ENCODE measurements around the gene KCNQ5. TPM values are rescaled to one million over a fixed set of nuclear protein-coding genes. Genes with fewer than 3 reads are reported as not detected.

Gene KCNQ5
- polyA plus RNA-seq, 5 donors, result 1.9 to 3.4 (median 2.8) TPM

DNA sequence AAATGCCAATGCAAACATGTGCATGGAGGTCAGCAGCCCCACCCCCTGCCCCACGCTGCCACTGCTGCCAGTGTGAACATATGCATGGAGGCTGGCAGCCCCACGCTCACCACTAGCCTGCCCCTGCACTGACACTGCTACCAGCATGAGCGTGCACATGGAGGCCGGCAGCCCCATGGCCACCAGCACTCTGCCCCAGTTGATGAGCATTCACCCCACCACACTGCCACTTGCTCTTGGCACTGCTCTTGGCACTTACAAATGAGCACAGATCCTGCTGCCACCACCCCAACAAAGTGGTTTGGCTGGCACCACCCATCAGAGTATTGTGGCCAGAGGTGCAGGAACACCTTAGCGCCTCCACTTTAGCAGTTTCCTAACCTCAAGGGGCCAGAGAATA, 429.3 kb downstream of the KCNQ5 start:
- DNase-seq, result no peak

DNA sequence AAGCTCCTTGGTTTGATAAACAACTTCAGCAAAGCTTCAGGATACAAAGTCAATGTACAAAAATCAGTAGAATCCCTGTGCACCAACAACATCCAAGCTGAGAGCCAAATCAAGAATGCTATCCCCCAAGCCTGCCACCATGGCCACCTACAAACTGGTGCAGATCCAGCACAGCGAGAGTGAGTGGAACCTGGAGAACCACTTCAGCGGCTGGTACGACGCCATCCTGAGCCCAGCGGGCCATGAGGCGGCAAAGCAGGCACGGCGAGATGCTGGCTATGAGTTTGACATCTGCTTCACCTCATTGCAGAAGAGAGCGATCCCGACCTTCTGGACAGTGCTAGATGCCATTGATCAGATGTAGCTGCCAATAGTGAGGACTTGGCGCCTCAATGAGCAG, 433.1 kb downstream of the KCNQ5 start:
- no peak for DNase-seq

- DNase-seq, result no peak
Measured at GRCh38 chr6:73058736-73059135, 436.9 kb downstream of the KCNQ5 start.

- no peak for DNase-seq
Measured at GRCh38 chr6:73062130-73062529, 440.3 kb downstream of the KCNQ5 start.

DNA sequence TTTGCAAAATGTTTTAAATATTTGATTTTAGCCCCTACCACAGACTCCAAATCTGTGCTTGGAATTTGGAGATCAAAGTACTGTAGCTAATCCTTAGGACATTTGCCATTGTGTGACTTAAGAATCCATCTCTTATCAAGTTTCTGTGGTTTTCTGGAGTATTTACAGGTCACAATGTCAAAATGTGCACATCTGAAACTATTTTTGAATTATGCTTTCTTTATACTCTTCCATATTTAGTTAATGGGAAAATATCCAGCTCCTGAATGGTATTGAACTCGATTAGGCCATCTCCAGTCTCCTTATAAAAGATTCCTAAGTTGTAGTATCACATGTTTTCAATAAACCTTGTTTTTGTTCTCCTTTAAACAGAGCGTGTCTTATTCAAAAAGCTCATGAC, 441.0 kb downstream of the KCNQ5 start:
- DNase-seq, result no peak

DNA sequence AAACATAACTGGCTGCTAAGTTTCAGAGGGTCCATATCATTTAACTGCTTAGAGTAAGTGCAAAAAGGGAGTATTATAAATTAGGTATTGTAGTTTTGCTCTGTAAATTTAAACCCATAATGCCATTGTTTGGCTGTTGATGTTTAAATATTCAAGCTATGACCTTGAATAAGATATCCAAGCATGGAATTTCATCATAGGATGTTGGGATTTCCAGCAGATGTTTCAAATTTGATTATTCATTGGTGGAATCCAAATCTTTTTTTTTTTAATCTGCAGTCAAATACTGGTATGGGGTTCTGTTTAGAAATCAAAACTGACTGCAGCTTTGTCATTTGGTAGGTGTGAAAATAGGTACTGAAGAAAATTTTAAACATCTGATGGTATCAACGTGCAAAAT, 442.4 kb downstream of the KCNQ5 start:
- no peak for DNase-seq

GRCh38 chr6:73073238-73073637, 451.4 kb downstream of the KCNQ5 start:
- DNase-seq, result no peak

GRCh38 chr6:73074175-73074574, 452.3 kb downstream of the KCNQ5 start:
- no peak for DNase-seq

- no peak for DNase-seq
Measured at GRCh38 chr6:73076211-73076954, 454.5 kb downstream of the KCNQ5 start.

DNA sequence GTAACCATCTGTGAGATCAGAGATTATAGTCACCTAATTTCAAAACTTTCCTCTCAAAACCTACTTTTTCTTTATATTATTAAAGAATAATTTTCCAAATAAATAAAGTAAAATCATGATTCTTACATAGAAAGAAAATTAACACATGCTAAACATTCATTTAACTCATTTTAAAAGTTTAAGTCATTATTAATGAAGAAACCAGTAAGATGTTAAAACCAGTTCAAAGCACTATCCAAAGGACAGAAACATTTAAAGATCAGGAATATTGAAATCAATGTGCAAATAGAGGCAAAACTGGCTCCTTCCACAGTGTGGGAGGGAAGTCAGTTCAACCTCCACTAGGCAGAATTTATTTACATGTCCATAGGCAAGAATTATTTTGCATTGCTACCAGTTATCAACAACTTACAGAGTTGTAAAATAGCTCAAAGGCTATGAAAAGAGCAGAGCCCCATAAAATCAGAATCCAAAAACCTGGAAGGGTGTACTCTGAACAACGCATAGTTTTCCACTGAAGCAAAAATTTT, 456.5 kb downstream of the KCNQ5 start:
- no peak for DNase-seq

GRCh38 chr6:73078908-73079610, 457.2 kb downstream of the KCNQ5 start:
- no peak for DNase-seq

- DNase-seq, result no peak
Measured at GRCh38 chr6:73079611-73079955, 457.7 kb downstream of the KCNQ5 start.

GRCh38 chr6:73079978-73080377, 458.1 kb downstream of the KCNQ5 start:
- DNase-seq, result no peak

DNA sequence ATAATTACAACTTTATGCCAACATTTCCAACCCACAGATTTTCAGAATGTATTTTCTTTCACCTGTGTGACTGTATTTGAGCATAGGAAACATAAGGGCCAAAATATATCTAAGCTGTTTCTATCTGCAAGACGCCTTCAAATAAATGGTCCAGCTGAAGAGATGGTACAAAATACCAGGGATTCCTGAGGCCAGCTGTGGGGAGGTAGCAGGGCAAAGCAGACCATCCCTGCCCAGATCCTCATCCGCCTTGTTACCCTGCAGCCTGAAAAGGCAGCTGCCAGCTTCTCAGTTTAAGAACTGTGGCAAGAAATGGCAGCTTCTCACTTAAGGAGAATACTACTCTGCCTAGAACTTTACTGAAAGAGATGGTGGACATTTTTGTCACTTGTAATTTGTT, 460.1 kb downstream of the KCNQ5 start:
- no peak for DNase-seq

DNA sequence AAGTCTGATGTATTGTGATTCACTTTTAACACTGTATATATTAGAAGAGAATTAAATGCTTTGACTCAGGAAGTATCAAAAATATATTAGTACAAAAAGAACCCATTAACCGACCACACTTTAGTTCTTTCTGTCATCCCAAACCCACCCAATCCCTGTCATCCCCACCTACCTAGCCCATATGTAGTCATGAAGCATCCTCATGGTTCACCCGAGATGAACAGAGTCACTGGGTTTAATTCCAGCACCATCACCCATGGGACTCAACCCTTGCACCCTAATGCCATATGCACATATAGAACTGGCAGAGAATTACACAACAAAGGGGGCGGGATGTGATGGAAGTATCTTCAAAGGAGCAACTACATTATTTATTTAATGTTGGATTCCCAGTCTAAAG, 462.0 kb downstream of the KCNQ5 start:
- DNase-seq, result peak in 1 of 2 donors; percentile 1

DNA sequence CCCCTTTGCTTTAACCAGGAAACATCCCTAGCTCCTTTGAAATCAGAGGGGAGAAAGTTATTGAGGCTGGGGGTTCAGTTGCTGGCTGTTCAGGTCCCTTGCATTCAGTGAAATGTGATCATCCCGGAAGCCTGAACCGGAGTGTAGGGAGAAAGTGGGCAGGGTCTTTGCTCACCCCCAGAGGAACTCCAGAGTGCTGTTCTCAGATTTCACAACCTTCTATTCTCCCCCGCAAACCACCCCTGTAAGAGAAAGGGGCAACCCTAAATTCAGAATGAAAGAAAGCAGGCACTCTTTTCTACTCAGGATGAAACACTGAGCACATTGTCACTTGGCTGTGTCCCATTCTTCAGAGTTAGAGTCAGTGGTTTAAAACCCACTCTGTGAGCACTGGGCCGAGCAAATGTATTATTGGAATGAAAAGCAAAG, 463.6 kb downstream of the KCNQ5 start:
- no peak for DNase-seq

- DNase-seq, result no peak
Measured at GRCh38 chr6:73086726-73087125, 464.9 kb downstream of the KCNQ5 start.

DNA sequence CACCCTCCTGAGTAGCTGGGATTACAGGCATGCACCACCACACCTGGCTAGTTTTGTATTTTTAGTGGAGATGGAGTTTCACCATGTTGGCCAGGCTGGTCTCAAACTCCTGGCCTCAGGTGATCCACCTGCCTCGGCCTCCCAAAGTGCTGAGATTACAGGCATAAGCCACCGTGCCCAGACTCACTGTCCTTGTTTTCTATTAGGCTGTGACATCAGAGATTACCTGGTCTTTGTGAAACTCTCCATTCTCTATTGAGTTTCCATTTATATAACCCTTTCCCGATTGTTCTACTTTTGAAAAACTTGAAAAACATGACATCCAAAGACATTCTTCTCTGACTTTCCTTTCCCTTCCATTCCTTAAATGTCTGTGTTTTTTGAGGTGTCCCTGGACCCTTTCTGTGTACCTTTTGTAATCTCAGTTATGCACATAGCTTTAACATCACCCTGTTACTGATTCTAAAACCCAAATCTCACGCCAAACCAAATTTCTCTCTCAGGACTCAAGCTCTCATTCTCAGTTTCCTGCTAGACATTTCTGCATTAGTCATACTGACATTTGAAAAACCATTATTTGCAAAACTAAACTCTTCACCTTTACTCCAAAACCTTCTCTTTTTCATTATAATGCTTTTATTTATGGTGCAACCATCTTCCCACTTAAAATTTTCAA, 466.4 kb downstream of the KCNQ5 start:
- no peak for DNase-seq

GRCh38 chr6:73104921-73105320, 483.1 kb downstream of the KCNQ5 start:
- DNase-seq, result no peak

DNA sequence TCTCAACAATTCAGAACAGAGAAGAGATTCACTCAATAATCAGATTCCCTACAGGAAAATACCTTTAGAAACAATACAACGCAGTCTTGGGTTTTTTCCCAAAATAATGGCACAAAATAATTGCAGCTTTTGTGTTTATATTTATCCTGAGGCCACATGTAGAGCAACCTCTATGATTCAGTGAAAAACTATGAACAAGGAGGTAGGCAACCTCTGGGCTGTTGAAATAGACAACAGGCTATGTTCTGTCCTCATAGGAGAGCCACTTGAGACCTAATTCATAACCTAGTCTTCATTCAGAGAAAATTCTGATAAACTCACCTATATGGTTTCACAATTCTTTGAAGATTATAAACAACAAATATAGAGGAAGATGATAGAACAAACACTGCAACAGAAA, 485.2 kb downstream of the KCNQ5 start:
- DNase-seq, result no peak

- DNase-seq, result no peak
Measured at GRCh38 chr6:73108949-73109348, 487.1 kb downstream of the KCNQ5 start.

DNA sequence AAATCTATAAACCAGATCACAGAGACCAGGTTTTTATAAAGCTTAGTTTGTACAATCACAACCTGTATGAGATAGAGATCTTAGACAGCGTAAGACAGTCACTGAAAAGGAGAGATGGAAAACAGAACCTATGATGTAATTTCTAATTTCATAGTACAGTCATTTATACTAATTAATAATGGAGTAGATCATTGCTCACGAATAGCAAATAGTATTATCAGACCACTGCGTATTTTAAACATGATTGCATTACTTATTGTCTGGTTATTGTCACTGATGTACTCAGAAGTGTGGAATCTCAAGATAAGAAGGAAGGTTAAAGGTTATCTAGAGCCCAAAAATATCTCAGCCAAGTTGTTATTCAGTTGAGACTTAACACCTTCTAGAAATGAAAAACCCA, 487.8 kb downstream of the KCNQ5 start:
- no peak for DNase-seq

DNA sequence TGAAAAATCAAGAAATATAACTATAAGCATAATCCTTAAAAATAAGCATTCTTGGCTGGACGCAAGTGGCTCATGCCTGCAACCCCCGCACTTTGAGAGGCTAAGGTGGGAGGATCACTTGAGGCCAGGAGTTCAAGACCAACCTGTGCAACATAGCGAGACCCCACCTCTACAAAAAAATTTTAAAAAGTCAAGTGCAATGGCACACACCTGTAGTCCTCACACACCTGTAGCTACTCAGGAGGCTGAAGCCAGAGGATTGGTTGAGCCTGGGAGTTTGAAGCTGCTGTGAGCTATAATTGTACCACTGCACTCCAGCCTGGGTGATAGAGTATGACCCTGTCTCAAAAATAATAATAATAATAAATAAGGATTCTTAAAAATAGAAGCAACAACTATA, 494.5 kb downstream of the KCNQ5 start:
- DNase-seq, result no peak
